Lower leg skin (tissue), 3 donors: ENCODE data around the gene PPM1L.

Experiments used
- POLR2A ChIP-seq, 2 donors: fragments of 450-650 bp; IDR thresholded peaks; one replicate each; pipeline ENCODE4 v1.6.1; 2016 to 2017; ENCODE audit warnings: antibody characterized with exemption in 2 of 2, mild to moderate bottlenecking in 1 of 2, moderate library complexity in 1 of 2
- TF ChIP-seq, protein P1 (sequence below), 3 donors: fragments of 450-650 bp; IDR thresholded peaks; one replicate each; pipeline ENCODE4 v1.5.1; 2016; ENCODE audit warnings: antibody characterized with exemption in 3 of 3, mild to moderate bottlenecking in 3 of 3, moderate library complexity in 2 of 3

DNA sequence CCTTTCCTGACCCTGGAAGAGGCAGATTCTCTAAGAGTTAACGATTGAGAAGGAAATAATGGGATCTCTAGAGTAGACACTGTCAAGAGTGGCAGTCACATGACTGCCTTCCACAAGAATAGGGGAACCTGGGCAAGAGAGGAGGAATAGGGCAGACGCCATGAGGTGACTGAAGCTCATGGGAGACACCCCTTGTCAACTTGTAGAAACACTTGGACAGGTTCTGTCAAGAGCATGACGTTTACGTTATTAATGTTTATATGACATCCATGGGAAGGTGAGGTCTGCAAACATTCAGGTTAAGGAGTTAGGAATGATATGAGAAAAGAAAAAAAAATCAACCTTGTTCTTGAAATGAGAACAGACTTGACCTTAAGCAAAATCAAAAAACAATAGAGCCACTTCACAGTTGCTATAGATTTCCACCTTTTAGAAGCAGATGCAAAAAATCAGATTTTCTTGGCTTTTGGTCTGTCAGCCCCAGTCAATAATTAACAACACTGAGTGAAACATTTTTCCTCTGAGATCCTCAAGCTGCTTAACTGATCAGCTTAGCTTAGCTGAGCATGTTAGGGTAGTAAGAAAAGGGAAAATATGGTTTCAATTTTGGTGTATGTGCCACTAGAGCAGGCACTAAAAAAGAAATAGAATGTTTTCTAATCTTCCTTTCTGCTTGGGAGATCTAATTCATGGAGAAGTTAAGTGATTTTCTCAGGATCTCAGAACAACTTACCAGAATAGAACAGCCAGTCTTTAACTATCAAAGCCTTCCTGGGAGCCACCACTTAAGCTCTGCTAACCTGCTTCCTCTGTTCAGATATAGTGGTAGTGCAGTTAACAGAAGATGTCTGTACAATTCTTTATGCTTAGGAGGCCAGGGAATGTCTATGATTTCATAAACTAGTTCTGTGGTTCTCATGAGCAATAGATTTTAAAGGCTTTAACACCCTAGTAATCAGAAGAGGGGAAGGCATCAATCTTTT, 232.2 kb downstream of the PPM1L start:
- TF ChIP-seq POLR2A (IDR thresholded peaks at IDR 0.05), result no peak
- TF ChIP-seq, protein P1, sequence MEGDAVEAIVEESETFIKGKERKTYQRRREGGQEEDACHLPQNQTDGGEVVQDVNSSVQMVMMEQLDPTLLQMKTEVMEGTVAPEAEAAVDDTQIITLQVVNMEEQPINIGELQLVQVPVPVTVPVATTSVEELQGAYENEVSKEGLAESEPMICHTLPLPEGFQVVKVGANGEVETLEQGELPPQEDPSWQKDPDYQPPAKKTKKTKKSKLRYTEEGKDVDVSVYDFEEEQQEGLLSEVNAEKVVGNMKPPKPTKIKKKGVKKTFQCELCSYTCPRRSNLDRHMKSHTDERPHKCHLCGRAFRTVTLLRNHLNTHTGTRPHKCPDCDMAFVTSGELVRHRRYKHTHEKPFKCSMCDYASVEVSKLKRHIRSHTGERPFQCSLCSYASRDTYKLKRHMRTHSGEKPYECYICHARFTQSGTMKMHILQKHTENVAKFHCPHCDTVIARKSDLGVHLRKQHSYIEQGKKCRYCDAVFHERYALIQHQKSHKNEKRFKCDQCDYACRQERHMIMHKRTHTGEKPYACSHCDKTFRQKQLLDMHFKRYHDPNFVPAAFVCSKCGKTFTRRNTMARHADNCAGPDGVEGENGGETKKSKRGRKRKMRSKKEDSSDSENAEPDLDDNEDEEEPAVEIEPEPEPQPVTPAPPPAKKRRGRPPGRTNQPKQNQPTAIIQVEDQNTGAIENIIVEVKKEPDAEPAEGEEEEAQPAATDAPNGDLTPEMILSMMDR (IDR thresholded peaks at IDR 0.05), result no peak
